GM23248 (cell line): ENCODE data around the gene VPS54. TPM values are rescaled to one million over a fixed set of nuclear protein-coding genes. Genes with fewer than 3 reads are reported as not detected.

Source experiments
- DNase-seq: peaks from one replicate; pipeline ENCODE4 v3.0.0-alpha.2; 2015
- H2AFZ ChIP-seq: fragments of 200-600 bp; sonication (generic); 2 replicates; pipeline ENCODE4 v1.6.1; 2016; ENCODE audit warnings: antibody characterized with exemption
- H3F3A ChIP-seq: fragments of 200-600 bp; sonication (generic); 2 replicates; pipeline ENCODE4 v1.6.1; 2016; ENCODE audit warnings: mild to moderate bottlenecking, antibody characterized with exemption, mixed run types; ENCODE audit not compliant: insufficient read depth
- H3K27ac ChIP-seq: fragments of 200-600 bp; sonication (generic); 2 replicates; pipeline ENCODE4 v1.5.1; 2016; ENCODE audit warnings: mild to moderate bottlenecking
- H3K27me3 ChIP-seq: fragments of 200-600 bp; sonication (generic); replicated peaks from 2 replicates; pipeline ENCODE4 v1.6.1; 2016; ENCODE audit warnings: mild to moderate bottlenecking; ENCODE audit not compliant: insufficient read depth
- H3K36me3 ChIP-seq: fragments of 200-600 bp; sonication (generic); 2 replicates; pipeline ENCODE4 v1.6.1; 2016; ENCODE audit warnings: low read depth, mild to moderate bottlenecking
- H3K4me1 ChIP-seq: fragments of 200-600 bp; sonication (generic); 2 replicates; pipeline ENCODE4 v1.6.1; 2016; ENCODE audit warnings: mild to moderate bottlenecking; ENCODE audit not compliant: insufficient read depth
- H3K4me2 ChIP-seq: fragments of 200-600 bp; sonication (generic); one replicate; pipeline ENCODE4 v1.6.1; 2016; ENCODE audit warnings: mild to moderate bottlenecking; ENCODE audit not compliant: unreplicated experiment
- H3K4me3 ChIP-seq: fragments of 200-600 bp; sonication (generic); 2 replicates; pipeline ENCODE4 v1.5.1; 2016; ENCODE audit warnings: mild to moderate bottlenecking
- H3K79me2 ChIP-seq: fragments of 200-600 bp; sonication (generic); 2 replicates; pipeline ENCODE4 v1.6.1; 2016; ENCODE audit warnings: mild to moderate bottlenecking; ENCODE audit not compliant: insufficient read depth
- H3K9ac ChIP-seq: fragments of 200-600 bp; sonication (generic); 2 replicates; pipeline ENCODE4 v1.6.1; 2016; ENCODE audit warnings: mild to moderate bottlenecking
- H3K9me2 ChIP-seq: fragments of 200-600 bp; sonication (generic); 2 replicates; pipeline ENCODE4 v1.6.1; 2016; ENCODE audit warnings: mixed run types, mild to moderate bottlenecking, moderate library complexity; ENCODE audit not compliant: insufficient read depth
- H3K9me3 ChIP-seq: fragments of 200-600 bp; sonication (generic); one replicate; pipeline ENCODE4 v1.6.1; 2017; ENCODE audit warnings: low read depth
- H4K20me1 ChIP-seq: fragments of 200-600 bp; sonication (generic); 2 replicates; pipeline ENCODE4 v1.6.0; 2016; ENCODE audit not compliant: insufficient read depth
- EZH2 ChIP-seq: fragments of 200-600 bp; sonication (generic); IDR thresholded peaks from 2 replicates; pipeline ENCODE4 v1.6.1; 2018; ENCODE audit warnings: antibody characterized with exemption, mild to moderate bottlenecking; ENCODE audit not compliant: insufficient read depth, poor library complexity, severe bottlenecking
- EZH2phosphoT487 ChIP-seq: fragments of 200-600 bp; sonication (generic); IDR thresholded peaks from 2 replicates; pipeline ENCODE4 v1.6.1; 2018; ENCODE audit warnings: antibody characterized with exemption, moderate library complexity, mild to moderate bottlenecking, low read depth; ENCODE audit not compliant: insufficient read depth
- WGBS, 2 experiments: methylation state at CpG; one replicate each; pipeline ENCODE4 v1.1.6; 2015 to 2017; ENCODE audit warnings: low lambda C conversion rate in 2 of 2, low coverage in 1 of 2; ENCODE audit errors: missing lambda C conversion rate in 2 of 2; 5-methylcytosine and 5-hydroxymethylcytosine counted together
- in situ Hi-C: fragments of 300-500 bp; cut with MboI; formaldehyde crosslinking; loops from 2 replicates; pipeline ENCODE4 v1.15.0; 2020
- polyA plus RNA-seq: library from polyadenylated mRNA; unstranded; fragments of >200 nt; fragmentation: Nextera tagmentation; extraction: Ambion mirVana; gene quantifications from 2 replicates; pipeline ENCODE4 v1.2.1, GENCODE V29; 2016
- total RNA-seq: library from RNA; depleted of rRNA; stranded (reverse); fragments of >200 nt; shearing (Covaris generic); gene quantifications from 2 replicates; pipeline ENCODE4 v1.2.3, GENCODE V29; 2014

The VPS54 gene
- total and polyA plus RNA-seq, 2 experiments from 2014 or later: 6.5 to 12.9 TPM

GRCh38 chr2:63894167-63894566 is 125.1 kb downstream of the VPS54 start:
- Histone ChIP-seq H3K4me3 (no peak overlapping the region), H3K9me3 (no peaks in the 10 kb centered on the region), H3K4me2 (no peak overlapping the region), H3K9ac (no peak overlapping the region), H4K20me1 (no peaks in the 10 kb centered on the region), H3F3A (peaks cover 54% of the 10 kb centered on the region), H2AFZ (no peak overlapping the region), H3K9me2 (no peaks in the 10 kb centered on the region), H3K36me3 (peaks cover 76% of the 10 kb centered on the region), H3K79me2 (no peaks in the 10 kb centered on the region), H3K27me3 (no peaks in the 10 kb centered on the region), H3K27ac (no peak overlapping the region), H3K4me1 (no peaks in the 10 kb centered on the region)
- TF ChIP-seq EZH2 (no peak), EZH2phosphoT487 (no peak)
- WGBS, 2 experiments: 93 to 100% methylated on average over 1 of the region's 1 CpG
- in situ Hi-C loops: no loop called here
- no peak for DNase-seq

GRCh38 chr2:63893163-63893562 is 126.1 kb downstream of the VPS54 start:
- Histone ChIP-seq H2AFZ (no peak overlapping the region), H3K4me3 (no peak overlapping the region), H3K27ac (no peak overlapping the region), H4K20me1 (no peaks in the 10 kb centered on the region), H3K27me3 (no peaks in the 10 kb centered on the region), H3K79me2 (no peaks in the 10 kb centered on the region), H3K9me3 (no peaks in the 10 kb centered on the region), H3K9ac (no peak overlapping the region), H3F3A (peaks cover 57% of the 10 kb centered on the region), H3K4me2 (no peak overlapping the region), H3K9me2 (no peaks in the 10 kb centered on the region), H3K36me3 (peaks cover 82% of the 10 kb centered on the region), H3K4me1 (no peaks in the 10 kb centered on the region)
- in situ Hi-C loops: no loop called here
- TF ChIP-seq EZH2 (no peak), EZH2phosphoT487 (no peak)
- no peak for DNase-seq
- 91 to 98% methylated on average over 2 of the region's 2 CpGs for WGBS, 2 experiments

- Histone ChIP-seq H4K20me1 (no peaks in the 10 kb centered on the region), H3K9ac (no peak overlapping the region), H2AFZ (no peak overlapping the region), H3F3A (peaks cover 54% of the 10 kb centered on the region), H3K27ac (no peak overlapping the region), H3K9me3 (no peaks in the 10 kb centered on the region), H3K27me3 (no peaks in the 10 kb centered on the region), H3K4me2 (no peak overlapping the region), H3K9me2 (no peaks in the 10 kb centered on the region), H3K4me3 (no peak overlapping the region), H3K4me1 (no peaks in the 10 kb centered on the region), H3K36me3 (peaks cover 83% of the 10 kb centered on the region), H3K79me2 (no peaks in the 10 kb centered on the region)
- DNase-seq: no peak
- TF ChIP-seq EZH2phosphoT487 (no peak), EZH2 (no peak)
- 93 to 100% methylated on average over 1 of the region's 1 CpG for WGBS, 2 experiments
- in situ Hi-C loops: no loop called here
Observed at GRCh38 chr2:63891488-63892030, 127.7 kb downstream of the VPS54 start.

GRCh38 chr2:63890678-63891077 is 128.6 kb downstream of the VPS54 start:
- WGBS, 2 experiments: 96 to 98% methylated on average over 2 of the region's 2 CpGs
- no peak overlapping the region for H3K27ac ChIP-seq
- H3K4me1 ChIP-seq: no peaks in the 10 kb centered on the region

More at GRCh38 chr2:63890678-63891077, 128.6 kb downstream of the VPS54 start:
- TF ChIP-seq EZH2phosphoT487: no peak
- TF ChIP-seq EZH2: no peak
- H2AFZ ChIP-seq: no peak overlapping the region
- H3K36me3 ChIP-seq: peaks cover 83% of the 10 kb centered on the region
- peaks cover 54% of the 10 kb centered on the region for H3F3A ChIP-seq
- no peak for DNase-seq
- no peaks in the 10 kb centered on the region for H3K9me3 ChIP-seq
- in situ Hi-C loops: no loop called here
- no peaks in the 10 kb centered on the region for H3K27me3 ChIP-seq
- no peak overlapping the region for H3K9ac ChIP-seq
- no peaks in the 10 kb centered on the region for H3K9me2 ChIP-seq
- no peak overlapping the region for H3K4me3 ChIP-seq
- H4K20me1 ChIP-seq: no peaks in the 10 kb centered on the region
- no peak overlapping the region for H3K4me2 ChIP-seq
- H3K79me2 ChIP-seq: 0 out of 2 replicates have a peak, but pooled peaks cover 1% of the 10 kb centered on the region
